ENCODE results near the gene CST4.
"Not testable (repeated sequence)": the region's sequence is repeated elsewhere in the genome, so short reads cannot be mapped to it uniquely, and the experiment has no call there.

The CST4 gene

GRCh38 chr20:23688684-23689398 is at the start of gene CST4:
TSS of gene CST4 (minus strand) at chr20:23689038. CDS start at chr20:23688969, 69 bp downstream.
- H3K27ac ChIP-seq (ENCODE audit: low read length); H2AFZ ChIP-seq (ENCODE audit: low read depth, low read length); DNase-seq; ATAC-seq (ENCODE audit: insufficient read depth, low read depth); H3K4me2 ChIP-seq (ENCODE audit: insufficient read depth, low read length); H3K9ac ChIP-seq (ENCODE audit: low read depth, low read length); H3K4me3 ChIP-seq (ENCODE audit: low read depth in 1 of 2, low read length in 2 of 2); H3K9me3 ChIP-seq (ENCODE audit: insufficient read depth, low read length, severe bottlenecking); H3K36me3 ChIP-seq (ENCODE audit: insufficient read depth, low read length); H3K79me2 ChIP-seq (ENCODE audit: insufficient read depth, low read length); H3K4me1 ChIP-seq (ENCODE audit: insufficient read depth, low read length); H4K20me1 ChIP-seq (ENCODE audit: insufficient read depth, low read length): not testable (repeated sequence)
- peaks cover 13% of the 10 kb centered on the region for H3K27me3 ChIP-seq (ENCODE audit: insufficient read depth, low read length, poor library complexity)

DNA sequence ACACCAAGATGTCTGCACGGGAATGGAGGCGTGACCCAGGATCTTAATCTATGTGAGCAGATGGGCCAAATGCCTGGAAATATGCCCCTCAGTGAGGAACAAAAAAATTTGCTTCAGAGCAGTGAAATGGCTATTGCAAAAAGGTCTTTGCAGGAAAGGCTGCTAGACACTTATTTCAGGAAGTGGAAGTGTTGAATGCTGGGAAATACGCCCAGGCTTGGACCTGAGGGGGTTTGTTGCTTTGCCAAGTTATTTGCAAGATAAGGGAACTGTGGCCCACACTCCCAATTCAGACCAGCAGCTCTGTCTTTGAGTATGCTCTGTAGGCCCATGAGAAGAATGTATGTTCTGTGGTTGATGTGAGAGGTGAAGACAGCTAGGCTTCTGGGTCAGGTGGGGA is 46.6 kb upstream of the CST4 start:
- not testable (repeated sequence) for H3K4me3 ChIP-seq (ENCODE audit: low read depth in 1 of 2, low read length in 2 of 2); H3K27ac ChIP-seq (ENCODE audit: low read length); H3K4me1 ChIP-seq (ENCODE audit: insufficient read depth, low read length); DNase-seq; H2AFZ ChIP-seq (ENCODE audit: low read depth, low read length); ATAC-seq (ENCODE audit: insufficient read depth, low read depth); H3K27me3 ChIP-seq (ENCODE audit: insufficient read depth, low read length, poor library complexity); H3K79me2 ChIP-seq (ENCODE audit: insufficient read depth, low read length); H4K20me1 ChIP-seq (ENCODE audit: insufficient read depth, low read length); H3K4me2 ChIP-seq (ENCODE audit: insufficient read depth, low read length); H3K36me3 ChIP-seq (ENCODE audit: insufficient read depth, low read length); H3K9me3 ChIP-seq (ENCODE audit: insufficient read depth, low read length, severe bottlenecking); H3K9ac ChIP-seq (ENCODE audit: low read depth, low read length)

GRCh38 chr20:23734949-23735348 is 46.1 kb upstream of the CST4 start:
- not testable (repeated sequence) for H3K4me2 ChIP-seq (ENCODE audit: insufficient read depth, low read length); H3K79me2 ChIP-seq (ENCODE audit: insufficient read depth, low read length); H3K36me3 ChIP-seq (ENCODE audit: insufficient read depth, low read length); H3K4me1 ChIP-seq (ENCODE audit: insufficient read depth, low read length); H3K4me3 ChIP-seq (ENCODE audit: low read depth in 1 of 2, low read length in 2 of 2); ATAC-seq (ENCODE audit: insufficient read depth, low read depth); H2AFZ ChIP-seq (ENCODE audit: low read depth, low read length); DNase-seq; H4K20me1 ChIP-seq (ENCODE audit: insufficient read depth, low read length); H3K9ac ChIP-seq (ENCODE audit: low read depth, low read length); H3K27me3 ChIP-seq (ENCODE audit: insufficient read depth, low read length, poor library complexity); H3K9me3 ChIP-seq (ENCODE audit: insufficient read depth, low read length, severe bottlenecking); H3K27ac ChIP-seq (ENCODE audit: low read length)

DNA sequence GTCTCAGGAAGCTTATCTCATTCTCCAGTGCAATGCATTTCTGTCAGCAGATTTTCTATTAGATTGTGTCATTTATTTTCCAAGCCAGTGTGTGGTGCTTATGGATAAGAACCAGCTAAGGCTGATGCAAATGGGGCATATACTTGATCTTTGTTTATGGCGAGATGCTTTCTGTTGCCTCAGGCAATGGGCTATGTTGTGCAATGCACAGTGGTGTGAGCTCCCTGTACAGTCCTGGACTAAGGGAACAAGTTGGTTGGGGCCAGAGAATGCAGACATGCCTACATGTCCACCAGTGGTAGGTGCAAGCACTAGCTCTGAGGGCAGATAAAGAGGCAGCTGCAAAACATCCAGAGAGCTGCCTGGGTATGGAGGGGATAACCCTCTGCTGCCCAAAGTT is 45.6 kb upstream of the CST4 start:
- not testable (repeated sequence) for H3K36me3 ChIP-seq (ENCODE audit: insufficient read depth, low read length); H3K4me2 ChIP-seq (ENCODE audit: insufficient read depth, low read length); H3K9ac ChIP-seq (ENCODE audit: low read depth, low read length); H3K79me2 ChIP-seq (ENCODE audit: insufficient read depth, low read length); H4K20me1 ChIP-seq (ENCODE audit: insufficient read depth, low read length); ATAC-seq (ENCODE audit: insufficient read depth, low read depth); H3K27me3 ChIP-seq (ENCODE audit: insufficient read depth, low read length, poor library complexity); DNase-seq; H2AFZ ChIP-seq (ENCODE audit: low read depth, low read length); H3K4me1 ChIP-seq (ENCODE audit: insufficient read depth, low read length); H3K4me3 ChIP-seq (ENCODE audit: low read depth in 1 of 2, low read length in 2 of 2); H3K9me3 ChIP-seq (ENCODE audit: insufficient read depth, low read length, severe bottlenecking); H3K27ac ChIP-seq (ENCODE audit: low read length)

DNA sequence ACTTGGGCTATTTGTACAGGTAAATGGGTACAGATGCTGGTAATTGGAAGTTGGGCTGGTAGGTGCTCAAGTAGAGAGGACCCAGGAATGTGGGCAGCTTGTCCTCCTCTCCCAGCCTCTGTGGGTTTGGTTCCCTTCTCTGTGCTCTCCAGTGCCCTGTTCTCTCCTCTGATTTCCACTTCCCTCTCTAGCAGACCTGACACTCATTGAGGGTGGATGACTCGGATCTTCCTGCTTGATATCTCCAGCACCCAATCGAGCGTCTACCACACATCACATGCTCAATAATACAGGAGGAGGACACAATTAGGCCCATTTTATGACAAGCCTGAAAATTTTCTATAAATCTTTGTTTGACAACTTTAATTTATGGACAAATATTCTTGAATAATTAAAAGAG is 38.2 kb upstream of the CST4 start:
- DNase-seq = no peak
- no peak overlapping the region for H3K4me3 ChIP-seq (ENCODE audit: low read depth in 1 of 2, low read length in 2 of 2)

More for the DNA sequence above, 38.2 kb upstream of the CST4 start:
- no peak overlapping the region for H2AFZ ChIP-seq (ENCODE audit: low read depth, low read length)
- H3K27me3 ChIP-seq (ENCODE audit: insufficient read depth, low read length, poor library complexity) = peaks cover 3% of the 10 kb centered on the region
- H3K27ac ChIP-seq (ENCODE audit: low read length) = no peak overlapping the region
- H3K4me2 ChIP-seq (ENCODE audit: insufficient read depth, low read length) = no peak overlapping the region
- no peaks in the 10 kb centered on the region for H3K36me3 ChIP-seq (ENCODE audit: insufficient read depth, low read length)
- no peaks in the 10 kb centered on the region for H3K4me1 ChIP-seq (ENCODE audit: insufficient read depth, low read length)
- no peak for ATAC-seq (ENCODE audit: insufficient read depth, low read depth)
- H4K20me1 ChIP-seq (ENCODE audit: insufficient read depth, low read length) = no peaks in the 10 kb centered on the region
- H3K9me3 ChIP-seq (ENCODE audit: insufficient read depth, low read length, severe bottlenecking) = no peaks in the 10 kb centered on the region
- TF ChIP-seq CTCF (IDR thresholded peaks at IDR 0.05; ENCODE audit: borderline replicate concordance, extremely low read depth, low read length, poor library complexity, severe bottlenecking) = no peak
- TF ChIP-seq EZH2 (IDR thresholded peaks at IDR 0.05; ENCODE audit: borderline replicate concordance, low read depth, low read length, severe bottlenecking) = no peak
- H3K79me2 ChIP-seq (ENCODE audit: insufficient read depth, low read length) = no peaks in the 10 kb centered on the region
- no peak overlapping the region for H3K9ac ChIP-seq (ENCODE audit: low read depth, low read length)

All from DND-41 (cell line).